Karpas-422 (cell line): ENCODE data around the gene BLTP3A. TPM values are rescaled to one million over a fixed set of nuclear protein-coding genes. Genes with fewer than 3 reads are reported as not detected.
"Not testable (repeated sequence)": the region's sequence is repeated elsewhere in the genome, so short reads cannot be mapped to it uniquely, and the experiment has no call there.

Experiments used
- DNase-seq: peaks from one replicate; pipeline ENCODE4 v3.0.0-alpha.2; 2015
- H2AFZ ChIP-seq: fragments of 200-600 bp; sonication (generic); 2 replicates; pipeline ENCODE4 v1.6.1; 2014; ENCODE audit warnings: antibody characterized with exemption, low read length, mixed read lengths
- H3K27ac ChIP-seq: fragments of 200-600 bp; sonication (generic); 2 replicates; pipeline ENCODE4 v1.5.1; 2014; ENCODE audit warnings: mild to moderate bottlenecking, low read length, moderate library complexity
- H3K27me3 ChIP-seq: fragments of 200-600 bp; sonication (generic); 2 replicates; pipeline ENCODE4 v1.6.1; 2014; ENCODE audit warnings: low read length, mixed read lengths
- H3K36me3 ChIP-seq: fragments of 200-600 bp; sonication (generic); 2 replicates; pipeline ENCODE4 v1.6.1; 2014; ENCODE audit warnings: low read length, mixed read lengths; ENCODE audit not compliant: insufficient read depth
- H3K4me1 ChIP-seq: fragments of 200-600 bp; sonication (generic); 2 replicates; pipeline ENCODE4 v1.6.1; 2014; ENCODE audit warnings: mild to moderate bottlenecking, low read length, mixed read lengths
- H3K4me2 ChIP-seq: fragments of 200-600 bp; sonication (generic); 2 replicates; pipeline ENCODE4 v1.6.1; 2014; ENCODE audit warnings: low read length, low read depth, mild to moderate bottlenecking; ENCODE audit not compliant: poor library complexity, severe bottlenecking
- H3K4me3 ChIP-seq: fragments of 200-600 bp; sonication (generic); 2 replicates; pipeline ENCODE4 v1.5.1; 2014; ENCODE audit warnings: mild to moderate bottlenecking, antibody characterized with exemption, low read length, mixed read lengths
- H3K79me2 ChIP-seq: fragments of 200-600 bp; sonication (generic); 2 replicates; pipeline ENCODE4 v1.6.1; 2014; ENCODE audit warnings: mild to moderate bottlenecking, low read length, mixed read lengths
- H3K9ac ChIP-seq: fragments of 200-600 bp; sonication (generic); 2 replicates; pipeline ENCODE4 v1.6.0; 2014; ENCODE audit warnings: low read length
- H3K9me2 ChIP-seq: fragments of 200-600 bp; sonication (generic), shearing (Covaris generic); replicated peaks from 2 replicates; pipeline ENCODE4 v1.6.0; 2014; ENCODE audit warnings: mild to moderate bottlenecking, low read length, moderate library complexity; ENCODE audit not compliant: insufficient read depth
- H3K9me3 ChIP-seq: fragments of 300-700, 200-600 bp; sonication (generic); 2 replicates; pipeline ENCODE4 v1.6.1; 2014; ENCODE audit warnings: low read length, mixed read lengths
- H4K20me1 ChIP-seq: fragments of 200-600 bp; sonication (generic); 2 replicates; pipeline ENCODE4 v1.6.1; 2014; ENCODE audit warnings: mild to moderate bottlenecking, antibody characterized with exemption, low read length, low read depth; ENCODE audit not compliant: insufficient read depth
- total RNA-seq: library from RNA; depleted of rRNA; stranded (reverse); fragments of >200 nt; shearing (Covaris generic); gene quantifications from 2 replicates; pipeline ENCODE4 v1.2.3, GENCODE V29; 2014; ENCODE audit warnings: low replicate concordance

Gene BLTP3A
- total RNA-seq, 1 experiment from 2014 or later = 12.0 TPM

- no peak overlapping the region for H2AFZ ChIP-seq
- no peaks in the 10 kb centered on the region for H3K9me2 ChIP-seq
- no peaks in the 10 kb centered on the region for H4K20me1 ChIP-seq
- H3K27ac ChIP-seq = no peak overlapping the region
- H3K27me3 ChIP-seq = no peaks in the 10 kb centered on the region
- no peak for DNase-seq
- H3K4me1 ChIP-seq = peaks cover 13% of the 10 kb centered on the region
- H3K79me2 ChIP-seq = peaks cover 87% of the 10 kb centered on the region
- no peak overlapping the region for H3K4me2 ChIP-seq
- H3K9ac ChIP-seq = no peak overlapping the region
- H3K36me3 ChIP-seq = no peaks in the 10 kb centered on the region
- H3K4me3 ChIP-seq = no peak overlapping the region
- H3K9me3 ChIP-seq = no peaks in the 10 kb centered on the region
Measured at GRCh38 chr6:34795836-34796425, 4.0 kb downstream of the BLTP3A start.

DNA sequence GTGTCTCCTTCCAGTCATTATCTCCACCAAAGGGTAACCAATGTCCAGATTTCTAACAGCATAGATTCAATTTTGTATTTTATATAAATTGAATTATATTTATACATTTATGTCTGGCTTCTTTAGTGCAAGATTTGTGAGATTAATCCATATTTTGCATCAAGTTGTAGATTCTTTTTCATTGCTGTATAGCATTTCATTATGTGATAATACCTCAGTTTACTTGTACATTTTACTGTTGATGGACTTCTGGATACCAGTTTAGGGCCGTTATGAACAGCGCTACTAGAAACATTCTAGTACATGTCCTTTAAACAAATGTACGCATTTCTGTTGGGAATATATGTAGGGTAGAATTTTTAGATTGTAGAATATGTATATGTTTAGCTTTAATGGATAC is 6.2 kb downstream of the BLTP3A start:
- no peaks in the 10 kb centered on the region for H3K9me3 ChIP-seq
- H3K27me3 ChIP-seq = no peaks in the 10 kb centered on the region
- H3K36me3 ChIP-seq = no peaks in the 10 kb centered on the region
- H3K9me2 ChIP-seq = no peaks in the 10 kb centered on the region
- peaks cover 8% of the 10 kb centered on the region for H3K4me1 ChIP-seq
- H3K4me2 ChIP-seq = no peak overlapping the region
- no peaks in the 10 kb centered on the region for H4K20me1 ChIP-seq
- no peak overlapping the region for H3K4me3 ChIP-seq
- H3K79me2 ChIP-seq = peaks cover 92% of the 10 kb centered on the region
- no peak for DNase-seq
- H3K9ac ChIP-seq = no peak overlapping the region
- H3K27ac ChIP-seq = no peak overlapping the region
- no peak overlapping the region for H2AFZ ChIP-seq

- Histone ChIP-seq H3K27me3 (no peaks in the 10 kb centered on the region), H4K20me1 (no peaks in the 10 kb centered on the region), H3K4me3 (no peak overlapping the region), H3K9me2 (no peaks in the 10 kb centered on the region), H3K9me3 (no peaks in the 10 kb centered on the region), H3K36me3 (no peaks in the 10 kb centered on the region), H3K27ac (no peak overlapping the region), H3K79me2 (peaks cover 92% of the 10 kb centered on the region), H3K4me2 (no peak overlapping the region), H3K4me1 (no peaks in the 10 kb centered on the region), H2AFZ (no peak overlapping the region), H3K9ac (no peak overlapping the region)
- no peak for DNase-seq
Measured at GRCh38 chr6:34799547-34799946, 7.7 kb downstream of the BLTP3A start.

DNA sequence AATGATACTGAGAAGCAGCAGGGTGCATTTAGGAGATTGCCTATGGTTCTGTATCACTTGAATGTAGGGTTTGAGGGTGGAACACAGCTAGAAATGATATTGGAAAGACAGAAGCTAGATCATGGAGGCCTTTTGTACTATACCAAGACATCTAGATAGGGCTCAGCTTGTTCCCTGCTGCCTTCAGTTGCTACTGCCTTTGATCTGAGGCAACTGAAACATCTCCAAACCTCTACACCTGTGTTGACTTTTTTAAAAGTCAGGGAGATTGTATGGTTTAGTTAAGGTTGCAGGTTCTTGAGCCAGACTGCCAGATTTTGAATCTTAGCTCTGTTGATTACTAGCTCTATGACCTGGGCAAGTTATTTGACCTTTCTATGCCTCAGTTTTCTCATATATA is 12.7 kb downstream of the BLTP3A start:
- Histone ChIP-seq H3K27ac (no peak overlapping the region), H3K4me2 (no peak overlapping the region), H2AFZ (no peak overlapping the region), H3K9me3 (no peaks in the 10 kb centered on the region), H3K4me1 (no peaks in the 10 kb centered on the region), H3K4me3 (no peak overlapping the region), H3K27me3 (no peaks in the 10 kb centered on the region), H4K20me1 (no peaks in the 10 kb centered on the region), H3K9ac (no peak overlapping the region), H3K79me2 (peaks cover 88% of the 10 kb centered on the region), H3K9me2 (no peaks in the 10 kb centered on the region), H3K36me3 (no peaks in the 10 kb centered on the region)
- no peak for DNase-seq

- H3K4me1 ChIP-seq, H3K27me3 ChIP-seq, H3K4me3 ChIP-seq, DNase-seq, H3K9ac ChIP-seq, H3K36me3 ChIP-seq, H4K20me1 ChIP-seq, H3K9me2 ChIP-seq, H3K27ac ChIP-seq, H3K4me2 ChIP-seq, H3K9me3 ChIP-seq, H2AFZ ChIP-seq: not testable (repeated sequence)
- peaks cover 87% of the 10 kb centered on the region for H3K79me2 ChIP-seq
Measured at GRCh38 chr6:34805074-34805473, 13.2 kb downstream of the BLTP3A start.

- H3K36me3 ChIP-seq = no peaks in the 10 kb centered on the region
- no peak for DNase-seq
- H3K4me3 ChIP-seq = no peak overlapping the region
- no peaks in the 10 kb centered on the region for H4K20me1 ChIP-seq
- H3K79me2 ChIP-seq = peaks cover 89% of the 10 kb centered on the region
- peaks cover 18% of the 10 kb centered on the region for H3K4me1 ChIP-seq
- no peaks in the 10 kb centered on the region for H3K9me3 ChIP-seq
- H3K27me3 ChIP-seq = no peaks in the 10 kb centered on the region
- H3K9ac ChIP-seq = no peak overlapping the region
- H3K27ac ChIP-seq = no peak overlapping the region
- no peak overlapping the region for H2AFZ ChIP-seq
- no peaks in the 10 kb centered on the region for H3K9me2 ChIP-seq
- H3K4me2 ChIP-seq = no peak overlapping the region
Measured at GRCh38 chr6:34806738-34807453, 15.0 kb downstream of the BLTP3A start.

GRCh38 chr6:34808473-34808872 is 16.6 kb downstream of the BLTP3A start:
- not testable (repeated sequence) for H3K4me3 ChIP-seq, H3K27ac ChIP-seq, H3K4me2 ChIP-seq, H2AFZ ChIP-seq, H3K9me2 ChIP-seq, H3K9ac ChIP-seq, H4K20me1 ChIP-seq, H3K36me3 ChIP-seq, H3K9me3 ChIP-seq, H3K27me3 ChIP-seq, DNase-seq
- Histone ChIP-seq H3K79me2 (peaks cover 93% of the 10 kb centered on the region), H3K4me1 (peaks cover 27% of the 10 kb centered on the region)

DNA sequence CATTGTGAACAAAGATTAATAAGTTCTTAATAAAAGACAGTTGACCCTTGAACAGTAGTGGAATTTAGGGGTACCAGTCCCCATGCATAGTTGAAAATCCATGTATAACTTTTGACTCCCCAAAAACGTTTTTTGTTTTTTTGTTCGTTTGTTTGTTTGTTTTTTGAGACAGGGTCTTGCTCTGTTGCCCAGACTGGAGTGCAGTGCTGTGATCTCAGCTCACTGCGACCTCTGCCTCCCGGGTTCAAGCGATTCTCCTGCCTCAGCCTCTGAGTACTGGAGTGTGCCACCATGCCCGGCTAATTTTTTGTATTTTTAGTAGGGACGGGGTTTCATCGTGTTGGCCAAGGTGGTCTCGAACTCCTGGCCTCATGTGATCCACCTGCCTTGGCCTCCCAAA is 17.5 kb downstream of the BLTP3A start:
- H4K20me1 ChIP-seq, DNase-seq, H3K4me2 ChIP-seq, H3K36me3 ChIP-seq, H3K27me3 ChIP-seq, H3K9ac ChIP-seq, H3K9me3 ChIP-seq, H3K27ac ChIP-seq, H3K4me3 ChIP-seq, H2AFZ ChIP-seq, H3K9me2 ChIP-seq: not testable (repeated sequence)
- Histone ChIP-seq H3K4me1 (peaks cover 29% of the 10 kb centered on the region), H3K79me2 (peaks cover 91% of the 10 kb centered on the region)
